HUES6 (cell line): ENCODE measurements around the gene ANKHD1.

Experiments
- H3K27ac ChIP-seq: 2 replicates; pipeline ENCODE4 v1.7.0; 2013; ENCODE audit warnings: low read depth, mild to moderate bottlenecking, low read length, inconsistent platforms
- H3K27me3 ChIP-seq: 2 replicates; pipeline ENCODE4 v1.6.1; 2013; ENCODE audit warnings: low read length; ENCODE audit not compliant: control insufficient read depth, insufficient read depth
- H3K36me3 ChIP-seq: 2 replicates; pipeline ENCODE4 v1.6.1; 2013; ENCODE audit warnings: low read length; ENCODE audit not compliant: control insufficient read depth, insufficient read depth
- H3K4me1 ChIP-seq: 2 replicates; pipeline ENCODE4 v1.6.1; 2013; ENCODE audit warnings: low read length; ENCODE audit not compliant: control insufficient read depth, insufficient read depth
- H3K4me3 ChIP-seq: 2 replicates; pipeline ENCODE4 v1.5.1; 2013; ENCODE audit warnings: low read depth, low read length
- H3K9ac ChIP-seq: one replicate; pipeline ENCODE4 v1.6.1; 2013; ENCODE audit warnings: mild to moderate bottlenecking, low read length
- H3K9me3 ChIP-seq: 2 replicates; pipeline ENCODE4 v1.6.1; 2013; ENCODE audit warnings: low read depth, low read length; ENCODE audit not compliant: control insufficient read depth, insufficient read depth

The ANKHD1 gene

DNA sequence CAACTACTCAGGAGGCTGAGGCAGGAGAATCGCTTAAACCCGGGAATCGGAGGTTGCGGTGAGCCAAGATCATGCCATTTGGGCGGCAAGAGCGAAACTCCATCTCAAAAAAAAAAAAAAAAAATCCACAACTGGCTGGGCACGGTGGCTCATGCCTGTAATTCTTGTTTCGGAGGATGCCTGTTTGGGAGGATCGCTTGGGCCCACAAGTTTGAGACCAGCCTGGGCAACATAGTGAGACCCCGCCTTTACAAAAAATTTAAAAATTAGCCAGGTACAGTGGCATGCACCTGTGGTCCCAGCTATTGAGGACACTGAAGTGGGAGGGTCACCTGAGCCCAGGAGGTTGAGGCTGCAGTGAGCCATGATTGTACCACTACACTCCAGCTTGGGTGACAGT lies 144.0 kb downstream of the ANKHD1 start:
- H3K27me3 ChIP-seq, result no peaks in the 10 kb centered on the region
- H3K4me3 ChIP-seq, result no peak overlapping the region
- peaks cover 47% of the 10 kb centered on the region for H3K36me3 ChIP-seq
- H3K27ac ChIP-seq, result no peak overlapping the region
- H3K9ac ChIP-seq, result no peak overlapping the region
- H3K4me1 ChIP-seq, result peaks cover 23% of the 10 kb centered on the region
- no peaks in the 10 kb centered on the region for H3K9me3 ChIP-seq

DNA sequence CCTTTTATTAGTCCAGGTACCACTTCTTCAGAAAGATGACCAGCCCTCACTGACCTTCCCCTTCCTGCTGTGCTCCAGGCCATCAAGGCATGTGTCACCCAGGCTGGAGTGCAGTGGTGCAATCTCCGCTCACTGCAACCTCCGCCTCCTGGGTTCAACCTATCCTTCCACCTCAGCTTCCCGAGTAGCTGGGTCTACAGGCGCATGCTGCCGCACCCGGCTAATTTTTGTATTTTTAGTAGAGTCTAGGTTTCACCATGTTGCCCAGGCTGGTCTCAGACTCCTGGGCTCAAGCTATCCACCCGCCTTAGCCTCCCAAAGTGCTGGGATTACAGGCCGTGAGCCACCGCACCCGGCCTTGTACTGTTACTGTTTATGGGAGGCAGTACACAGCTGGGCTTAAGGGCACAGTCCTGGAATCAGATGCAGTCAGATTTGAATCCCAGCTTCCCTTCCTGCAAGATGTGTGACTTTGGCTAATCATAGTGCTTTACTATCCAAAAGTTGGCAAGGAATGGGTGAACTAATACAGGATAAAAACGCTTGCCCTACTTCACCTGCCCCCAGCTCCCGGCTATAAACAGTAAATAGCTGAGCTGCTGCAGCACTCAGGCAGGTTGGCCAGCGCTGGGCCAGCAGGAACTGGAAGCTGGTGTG lies 145.3 kb downstream of the ANKHD1 start:
- Histone ChIP-seq H3K4me1 (peaks cover 23% of the 10 kb centered on the region), H3K9ac (peak overlapping the region; percentile 63), H3K36me3 (peaks cover 49% of the 10 kb centered on the region), H3K27me3 (no peaks in the 10 kb centered on the region), H3K9me3 (no peaks in the 10 kb centered on the region), H3K4me3 (peak overlapping the region; percentile 64), H3K27ac (no peak overlapping the region)

DNA sequence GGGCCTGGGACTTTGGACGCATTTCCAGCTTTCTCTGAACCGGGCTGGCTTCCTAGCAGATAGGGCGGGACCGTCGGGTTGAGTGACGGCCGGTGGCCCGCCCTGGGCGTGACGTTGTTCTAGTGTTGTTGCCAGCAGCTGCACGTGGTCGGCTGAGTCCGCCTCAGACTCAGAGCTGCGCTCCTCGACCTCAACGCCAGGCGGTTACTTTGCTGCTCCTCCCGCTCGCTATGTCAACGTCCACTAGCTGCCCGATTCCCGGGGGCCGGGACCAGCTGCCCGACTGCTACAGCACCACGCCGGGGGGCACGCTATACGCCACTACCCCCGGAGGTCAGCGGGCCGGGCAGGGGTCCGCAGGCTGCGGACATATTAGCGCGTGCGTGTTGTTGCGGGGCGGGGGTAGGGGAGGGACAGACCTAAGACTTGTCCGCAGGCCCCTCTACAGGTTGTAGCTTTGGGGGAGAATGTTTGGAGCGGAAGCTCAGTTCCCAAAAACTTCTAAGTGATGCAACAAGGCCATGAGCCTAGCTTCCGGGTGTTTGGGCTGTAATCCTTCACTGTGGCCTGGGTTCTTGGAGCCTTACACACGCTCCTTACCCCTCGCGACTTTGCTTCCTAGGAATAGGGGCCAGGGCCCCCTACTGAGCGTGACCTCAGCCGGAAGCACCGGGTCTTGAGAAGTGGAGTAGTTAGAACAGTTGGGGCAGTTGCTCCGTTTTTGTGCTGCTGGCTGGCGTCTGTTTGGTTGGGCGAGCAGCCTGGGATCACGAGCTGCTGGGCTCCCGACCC lies 146.1 kb downstream of the ANKHD1 start, which contains the start of gene EIF4EBP3:
TSS of gene EIF4EBP3 (plus strand) at position 155 of the 792 bp plus-strand sequence. CDS start at position 231, 76 bp downstream.
- H3K9ac ChIP-seq, result peak within 1 kb of the TSS; percentile 63
- H3K27me3 ChIP-seq, result no peaks in the 10 kb centered on the region
- H3K36me3 ChIP-seq, result peaks cover 50% of the 10 kb centered on the region
- H3K27ac ChIP-seq, result peak within 1 kb of the TSS; percentile 53
- H3K9me3 ChIP-seq, result no peaks in the 10 kb centered on the region
- H3K4me3 ChIP-seq, result peak within 1 kb of the TSS; percentile 64
- H3K4me1 ChIP-seq, result peaks cover 23% of the 10 kb centered on the region

DNA sequence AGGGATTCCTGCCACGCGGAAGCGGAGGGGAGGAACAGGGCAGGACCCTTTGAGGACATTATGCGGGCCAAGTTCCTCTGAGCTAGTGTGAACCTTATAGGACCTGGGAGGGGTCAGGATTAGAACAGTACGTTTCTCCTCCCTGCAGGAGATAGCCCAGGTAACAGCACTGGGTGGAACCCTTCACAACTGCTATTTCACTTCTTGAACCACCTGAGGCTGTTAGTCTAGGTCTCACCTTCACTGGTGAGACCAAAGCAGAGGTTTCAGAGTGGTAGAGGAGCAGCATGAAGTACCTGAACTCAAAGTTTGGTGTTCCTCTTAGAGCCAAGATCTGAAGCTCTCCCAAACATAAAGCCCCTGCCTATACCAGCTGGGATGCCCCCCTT lies 146.7 kb downstream of the ANKHD1 start:
- peak overlapping the region; percentile 64 for H3K4me3 ChIP-seq
- no peaks in the 10 kb centered on the region for H3K27me3 ChIP-seq
- peak overlapping the region; percentile 53 for H3K27ac ChIP-seq
- peaks cover 23% of the 10 kb centered on the region for H3K4me1 ChIP-seq
- no peaks in the 10 kb centered on the region for H3K9me3 ChIP-seq
- peaks cover 51% of the 10 kb centered on the region for H3K36me3 ChIP-seq
- H3K9ac ChIP-seq, result peak overlapping the region; percentile 63

DNA sequence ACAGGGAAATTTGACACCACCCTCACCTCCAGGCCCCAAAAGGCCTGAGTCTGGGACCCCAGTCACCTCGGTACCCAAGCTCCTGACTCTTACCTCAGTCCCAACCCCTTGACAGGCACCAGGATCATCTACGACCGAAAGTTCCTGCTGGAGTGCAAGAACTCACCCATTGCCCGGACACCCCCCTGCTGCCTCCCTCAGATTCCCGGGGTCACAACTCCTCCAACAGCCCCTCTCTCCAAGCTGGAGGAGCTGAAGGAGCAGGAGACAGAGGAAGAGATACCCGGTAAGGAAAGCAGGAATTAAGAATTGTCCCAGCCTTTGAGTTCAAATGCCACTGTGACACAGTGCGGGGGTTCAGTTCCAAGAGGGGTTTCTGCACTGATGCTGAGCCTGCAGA lies 147.2 kb downstream of the ANKHD1 start:
- no peaks in the 10 kb centered on the region for H3K9me3 ChIP-seq
- H3K27ac ChIP-seq, result no peak overlapping the region
- H3K4me1 ChIP-seq, result peaks cover 23% of the 10 kb centered on the region
- H3K36me3 ChIP-seq, result peaks cover 54% of the 10 kb centered on the region
- peak overlapping the region; percentile 63 for H3K9ac ChIP-seq
- H3K27me3 ChIP-seq, result no peaks in the 10 kb centered on the region
- H3K4me3 ChIP-seq, result peak overlapping the region; percentile 64; the same call in 1 of the 2 replicates

DNA sequence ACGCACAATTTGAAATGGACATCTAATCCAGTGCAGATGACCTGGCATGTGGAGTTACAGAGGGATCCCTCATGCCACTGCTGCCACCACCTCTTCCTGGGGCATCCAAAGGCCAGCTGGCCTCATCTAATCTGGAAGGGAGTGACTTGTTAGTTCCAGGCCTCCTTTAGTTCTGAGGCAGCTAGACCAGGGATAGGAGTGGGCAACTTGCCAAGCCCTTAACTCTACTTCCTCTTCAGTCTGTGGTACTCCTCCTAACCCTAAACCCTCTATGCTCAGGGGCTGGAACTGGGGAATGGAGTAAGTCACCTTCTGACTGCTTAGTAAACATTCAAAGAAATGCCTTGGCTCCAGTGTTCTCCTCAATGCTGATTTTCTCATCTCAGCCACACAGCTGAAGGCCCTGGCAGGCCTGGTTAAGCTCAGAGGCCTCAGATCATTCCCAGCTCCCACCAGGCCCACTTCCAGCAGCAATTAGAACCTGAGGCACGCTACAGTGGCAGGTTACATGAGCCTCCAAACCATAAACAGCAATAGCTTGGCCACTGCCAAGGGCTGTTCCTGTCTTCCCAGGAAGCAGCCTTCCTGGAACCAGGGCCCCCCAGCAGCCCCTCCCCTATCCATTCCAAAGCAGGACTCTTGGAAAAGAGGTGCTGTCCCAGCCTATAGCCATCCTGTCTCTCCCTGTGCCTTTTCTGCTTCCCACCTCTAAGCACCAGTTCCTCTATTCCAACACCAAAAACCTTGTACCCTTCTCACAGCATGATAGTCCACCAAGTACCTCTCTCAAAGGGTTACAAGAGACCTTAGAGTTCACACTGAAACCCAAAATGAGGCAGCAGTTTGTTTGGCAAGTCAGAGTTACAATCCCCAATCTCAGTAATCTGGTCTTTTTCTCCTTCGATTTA lies 147.9 kb downstream of the ANKHD1 start:
- no peaks in the 10 kb centered on the region for H3K9me3 ChIP-seq
- no peak overlapping the region for H3K27ac ChIP-seq
- no peak overlapping the region for H3K4me3 ChIP-seq
- H3K27me3 ChIP-seq, result no peaks in the 10 kb centered on the region
- peaks cover 58% of the 10 kb centered on the region for H3K36me3 ChIP-seq
- H3K9ac ChIP-seq, result no peak overlapping the region
- peaks cover 23% of the 10 kb centered on the region for H3K4me1 ChIP-seq

DNA sequence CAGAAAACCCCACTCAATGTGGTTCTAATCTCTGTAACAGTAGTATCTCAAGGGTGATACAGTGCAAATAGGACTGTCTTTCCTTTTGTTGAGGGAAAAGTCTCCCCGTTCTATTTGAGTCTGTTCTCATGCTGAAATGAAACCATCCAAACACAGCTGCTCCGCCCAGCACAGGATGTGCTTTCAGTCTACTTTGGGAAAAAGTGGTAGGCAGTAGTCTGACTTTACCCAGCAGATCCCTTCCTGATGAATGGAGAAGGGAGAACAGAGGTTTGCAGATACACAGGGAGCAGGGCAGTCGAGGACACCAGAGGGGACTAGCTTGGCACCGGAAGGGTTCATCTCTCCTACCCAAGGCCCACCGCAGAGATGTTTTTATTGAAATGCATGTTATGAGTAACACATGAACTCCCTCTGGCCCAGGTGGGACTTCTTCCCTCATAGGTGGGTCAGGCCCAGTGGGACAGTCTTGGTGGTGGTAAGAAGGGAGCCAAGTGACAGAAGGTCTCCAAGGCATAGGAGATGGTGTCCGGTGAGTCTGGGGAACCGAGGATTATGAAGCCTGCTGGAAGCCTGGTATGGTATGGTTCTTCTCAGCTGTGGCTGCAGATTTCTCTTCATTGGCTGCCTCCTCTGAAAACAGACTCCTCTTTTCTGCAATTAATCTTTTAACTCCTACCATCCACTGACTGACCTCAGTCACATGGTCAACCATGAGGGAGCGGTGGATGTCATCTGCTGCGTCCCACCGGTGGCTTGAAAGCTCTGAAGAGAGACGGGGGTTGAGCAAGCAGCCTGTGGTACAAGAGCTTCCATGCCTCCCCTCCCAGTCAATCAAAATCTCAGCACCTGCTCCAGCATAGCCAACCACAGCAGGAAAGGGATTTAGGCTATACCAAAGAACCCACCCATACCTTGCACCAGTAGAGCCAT lies 148.8 kb downstream of the ANKHD1 start:
- no peak overlapping the region for H3K4me3 ChIP-seq
- H3K9ac ChIP-seq, result no peak overlapping the region
- no peaks in the 10 kb centered on the region for H3K9me3 ChIP-seq
- no peaks in the 10 kb centered on the region for H3K27me3 ChIP-seq
- no peak overlapping the region for H3K27ac ChIP-seq
- peaks cover 56% of the 10 kb centered on the region for H3K36me3 ChIP-seq
- peaks cover 23% of the 10 kb centered on the region for H3K4me1 ChIP-seq

DNA sequence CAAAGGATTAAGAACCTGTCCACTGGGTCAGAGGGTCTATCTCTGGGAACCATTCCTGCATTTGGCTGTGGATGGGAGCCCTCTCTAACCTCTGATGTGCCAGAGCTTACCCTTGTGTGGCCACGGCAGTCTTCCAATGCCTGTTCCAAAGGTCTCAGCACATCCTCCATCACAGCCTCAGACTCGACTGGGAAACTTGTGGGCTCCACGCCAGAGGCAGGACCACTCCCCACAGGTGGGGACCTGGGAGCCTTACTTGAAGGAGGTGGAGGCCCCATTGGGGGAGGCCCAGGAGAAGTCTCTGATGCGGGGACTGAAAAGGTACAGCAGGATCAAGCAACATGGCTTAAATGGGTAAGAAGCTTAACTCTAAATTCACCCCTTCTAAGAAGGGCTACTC lies 150.2 kb downstream of the ANKHD1 start:
- Histone ChIP-seq H3K27me3 (no peaks in the 10 kb centered on the region), H3K4me1 (peaks cover 24% of the 10 kb centered on the region), H3K9me3 (no peaks in the 10 kb centered on the region), H3K9ac (no peak overlapping the region), H3K27ac (no peak overlapping the region), H3K36me3 (peaks cover 56% of the 10 kb centered on the region), H3K4me3 (no peak overlapping the region)

DNA sequence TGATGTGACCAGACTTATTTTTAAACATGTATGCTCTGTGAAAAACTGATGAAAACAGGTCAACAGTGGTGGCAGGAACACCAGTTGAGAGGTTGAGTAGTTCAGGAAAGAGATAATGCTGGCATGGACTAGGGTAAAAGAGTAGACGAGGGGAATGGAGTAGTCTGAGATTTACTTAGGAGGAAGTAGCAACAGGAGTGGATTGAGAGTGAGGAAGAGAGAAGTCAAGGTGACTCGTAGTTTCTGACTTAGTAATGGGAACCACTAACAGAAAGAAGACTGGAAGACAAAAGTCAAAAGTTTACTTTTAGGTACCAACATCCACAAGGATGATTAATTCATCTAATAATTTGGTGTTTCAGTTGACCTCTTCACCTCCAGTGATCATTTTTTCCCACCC lies 152.0 kb downstream of the ANKHD1 start:
- Histone ChIP-seq H3K4me1 (peaks cover 19% of the 10 kb centered on the region), H3K9me3 (no peaks in the 10 kb centered on the region)

DNA sequence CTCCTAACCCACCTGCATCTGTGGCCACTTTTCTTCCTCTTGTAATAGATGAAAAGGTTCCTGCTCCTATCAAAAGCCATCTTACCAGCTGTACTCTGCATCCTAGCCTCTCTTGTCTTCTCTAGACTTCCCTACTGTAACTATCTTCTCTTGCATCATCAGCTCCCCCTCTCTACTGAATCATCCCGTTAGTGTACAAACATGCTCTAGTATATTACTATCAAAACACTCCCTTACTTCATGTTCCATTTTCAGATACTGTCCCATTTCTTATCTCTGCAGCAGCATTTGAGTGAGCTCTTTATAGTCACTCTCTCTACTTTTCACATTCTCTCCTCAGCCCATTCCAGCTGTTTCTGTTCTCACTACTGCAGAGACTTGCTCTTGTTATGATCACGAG lies 152.8 kb downstream of the ANKHD1 start:
- Histone ChIP-seq H3K4me3 (no peak overlapping the region), H3K36me3 (peaks cover 49% of the 10 kb centered on the region)

More for the DNA sequence above, 152.0 kb downstream of the ANKHD1 start:
- peaks cover 56% of the 10 kb centered on the region for H3K36me3 ChIP-seq
- no peaks in the 10 kb centered on the region for H3K27me3 ChIP-seq
- H3K27ac ChIP-seq, result no peak overlapping the region
- no peak overlapping the region for H3K4me3 ChIP-seq
- no peak overlapping the region for H3K9ac ChIP-seq

More for the DNA sequence above, 152.8 kb downstream of the ANKHD1 start:
- no peak overlapping the region for H3K27ac ChIP-seq
- no peak overlapping the region for H3K9ac ChIP-seq
- H3K4me1 ChIP-seq, result peaks cover 14% of the 10 kb centered on the region; the same call in 1 of the 2 replicates
- no peaks in the 10 kb centered on the region for H3K27me3 ChIP-seq
- no peaks in the 10 kb centered on the region for H3K9me3 ChIP-seq
